Inflammatory macrophage treated with lipopolysaccharide for 4 hours (primary cell): ENCODE data around the gene RIPPLY2.
"Not testable (repeated sequence)": the region's sequence is repeated elsewhere in the genome, so short reads cannot be mapped to it uniquely, and the experiment has no call there.

Experiments
- DNase-seq: peaks from one replicate; pipeline ENCODE4 v3.0.0-alpha.2; 2020

Gene RIPPLY2

DNA sequence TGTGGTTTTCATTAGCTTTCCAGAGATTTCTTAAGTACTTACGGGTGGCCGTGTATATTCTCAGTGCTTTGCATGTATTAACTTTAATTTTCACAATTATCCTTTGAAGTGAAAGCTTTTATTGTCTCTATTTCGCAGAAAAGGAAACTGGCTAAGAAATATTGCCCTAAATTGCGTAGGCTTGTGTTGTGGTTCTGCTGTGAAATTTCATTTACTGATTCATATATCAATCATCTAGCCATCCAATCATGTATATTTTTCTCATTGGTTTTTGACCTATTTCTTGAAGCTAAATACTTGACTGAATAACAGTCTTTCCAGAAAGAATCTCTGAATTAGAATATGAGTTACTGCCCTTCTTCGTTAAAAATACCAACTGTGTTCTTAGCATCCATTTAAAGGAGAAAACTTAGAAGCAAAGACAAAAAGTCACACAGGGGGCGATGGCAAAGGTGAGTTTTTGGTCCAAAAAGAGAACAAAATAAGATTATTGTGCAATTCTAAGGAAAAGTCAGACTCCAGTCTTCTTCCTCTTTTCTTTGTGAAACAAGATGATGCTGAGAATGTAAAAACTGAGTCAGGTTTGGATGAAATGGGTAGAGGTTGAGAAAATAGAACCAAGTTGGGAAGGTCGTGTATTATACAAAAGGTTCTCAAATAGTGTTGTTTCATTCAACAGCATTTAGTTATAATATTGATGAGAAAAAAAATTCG lies 7.8 kb downstream of the RIPPLY2 start:
- peak; percentile 64 for DNase-seq

DNA sequence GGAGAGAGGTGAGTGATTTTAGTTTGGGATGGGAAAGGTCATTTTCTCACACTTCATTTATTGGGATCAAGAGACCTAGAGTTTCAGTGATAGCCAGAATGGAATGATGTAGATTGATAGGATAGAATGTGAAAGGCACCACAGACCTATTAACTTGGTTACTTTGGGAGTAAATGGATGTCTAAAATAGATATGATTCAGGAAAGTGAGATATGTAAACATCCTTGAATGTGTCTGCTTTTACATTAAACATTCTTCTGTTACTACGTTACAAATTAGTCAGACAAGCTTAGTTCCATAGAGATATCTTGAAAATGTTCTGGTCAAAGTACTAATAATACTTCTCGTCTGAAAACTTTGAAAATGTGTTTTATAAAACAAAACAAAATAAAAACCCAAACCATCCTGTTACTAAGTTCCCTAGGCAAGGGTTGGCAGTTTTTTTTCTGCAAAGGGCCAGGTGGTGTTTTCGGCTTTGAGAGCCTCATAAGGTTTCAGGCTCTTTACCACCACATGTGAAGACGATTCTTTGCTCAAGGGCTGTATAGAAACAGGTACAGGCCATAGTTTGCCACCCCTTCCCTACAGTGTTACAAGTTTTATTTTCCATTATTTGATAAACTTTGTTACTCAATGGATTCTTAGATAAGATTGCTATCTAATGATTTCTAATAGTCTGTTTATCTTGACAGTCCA lies 9.8 kb downstream of the RIPPLY2 start:
- DNase-seq: no peak

DNA sequence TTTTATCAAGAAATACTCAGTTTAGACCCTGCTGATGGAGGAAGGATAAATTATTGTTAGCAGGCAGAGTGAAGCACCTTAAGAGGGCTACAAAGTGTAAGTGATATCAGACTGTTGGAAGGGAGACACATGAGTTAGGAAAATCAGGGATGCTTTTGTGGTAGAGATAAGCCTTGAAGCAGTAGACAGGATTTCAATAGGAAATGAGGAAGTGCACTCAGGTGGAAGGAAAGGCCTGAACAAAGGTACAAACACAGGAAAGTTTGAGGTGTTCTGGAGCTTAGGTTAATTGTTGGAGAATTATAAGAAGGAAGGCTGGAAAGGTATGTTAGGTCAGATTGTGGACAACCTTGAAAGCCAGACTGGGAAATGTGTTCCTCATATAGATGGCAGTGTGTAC lies 13.9 kb downstream of the RIPPLY2 start:
- no peak for DNase-seq

DNA sequence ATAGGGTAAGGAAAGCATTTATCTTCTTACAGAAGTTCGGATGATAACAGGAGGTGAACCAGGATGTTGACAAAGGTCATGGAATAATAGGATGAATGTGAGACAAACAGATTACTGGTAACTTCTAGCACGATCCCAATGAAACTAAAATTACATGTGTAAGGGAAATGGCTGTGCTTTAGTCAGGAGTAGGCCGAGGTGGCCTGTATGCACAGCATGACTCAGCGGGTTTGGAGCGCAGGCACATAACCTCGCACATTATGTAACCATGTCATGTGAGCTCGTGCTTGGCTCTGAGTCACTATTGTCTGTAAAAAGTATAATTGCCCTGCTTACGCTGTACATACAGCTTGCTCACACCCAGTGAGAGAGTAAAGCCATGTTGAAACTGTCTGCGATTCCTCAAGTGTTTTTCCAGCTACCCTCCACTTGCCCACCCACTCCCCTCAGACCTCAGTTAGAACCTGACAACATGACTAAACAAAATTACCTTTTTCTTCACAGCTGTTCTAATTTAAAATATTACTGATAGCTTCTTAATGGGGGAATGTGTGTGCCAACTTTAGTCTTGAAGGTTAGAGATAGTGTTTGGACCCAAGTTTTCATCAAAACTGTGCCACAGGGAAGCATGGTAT lies 14.5 kb downstream of the RIPPLY2 start:
- peak; percentile 98 for DNase-seq

DNA sequence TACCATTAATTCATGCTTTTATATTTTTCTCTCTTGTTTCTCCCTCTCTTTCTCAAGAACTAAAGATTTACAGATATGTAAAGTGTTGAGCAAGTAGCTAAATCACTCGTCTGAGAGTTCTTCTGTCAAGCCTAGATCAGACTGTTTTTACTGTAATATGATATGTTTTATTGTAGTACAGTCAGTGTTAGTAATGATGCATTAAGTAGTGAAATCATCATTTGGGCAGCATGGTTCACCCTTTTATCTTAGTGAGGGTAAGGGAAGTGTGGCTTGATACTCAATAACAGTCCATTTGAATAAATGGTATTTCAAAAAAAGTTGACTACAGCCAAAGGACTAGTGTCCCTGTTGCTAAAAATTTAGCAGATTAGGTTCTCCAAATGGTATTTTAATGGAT lies 15.5 kb downstream of the RIPPLY2 start:
- peak; percentile 9 for DNase-seq

DNA sequence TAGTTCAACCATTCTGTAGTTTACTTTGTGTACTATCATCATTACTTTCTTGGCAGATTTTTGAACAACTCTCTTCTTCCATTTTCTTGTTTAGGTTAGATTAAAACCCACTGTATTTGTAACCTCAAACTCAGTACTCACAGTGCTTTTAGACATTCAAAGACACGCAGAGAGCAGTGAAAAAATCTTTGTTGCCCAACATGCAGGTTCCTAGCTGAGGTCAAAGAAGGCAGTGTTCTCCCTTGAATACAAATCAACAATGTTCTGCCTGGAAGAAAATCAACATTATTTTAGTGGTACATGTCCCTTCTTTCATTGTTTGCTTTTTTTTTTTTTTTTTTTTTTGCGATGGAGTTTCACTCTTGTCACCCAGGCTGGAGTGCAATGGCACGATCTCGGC lies 17.5 kb downstream of the RIPPLY2 start:
- no peak for DNase-seq

DNA sequence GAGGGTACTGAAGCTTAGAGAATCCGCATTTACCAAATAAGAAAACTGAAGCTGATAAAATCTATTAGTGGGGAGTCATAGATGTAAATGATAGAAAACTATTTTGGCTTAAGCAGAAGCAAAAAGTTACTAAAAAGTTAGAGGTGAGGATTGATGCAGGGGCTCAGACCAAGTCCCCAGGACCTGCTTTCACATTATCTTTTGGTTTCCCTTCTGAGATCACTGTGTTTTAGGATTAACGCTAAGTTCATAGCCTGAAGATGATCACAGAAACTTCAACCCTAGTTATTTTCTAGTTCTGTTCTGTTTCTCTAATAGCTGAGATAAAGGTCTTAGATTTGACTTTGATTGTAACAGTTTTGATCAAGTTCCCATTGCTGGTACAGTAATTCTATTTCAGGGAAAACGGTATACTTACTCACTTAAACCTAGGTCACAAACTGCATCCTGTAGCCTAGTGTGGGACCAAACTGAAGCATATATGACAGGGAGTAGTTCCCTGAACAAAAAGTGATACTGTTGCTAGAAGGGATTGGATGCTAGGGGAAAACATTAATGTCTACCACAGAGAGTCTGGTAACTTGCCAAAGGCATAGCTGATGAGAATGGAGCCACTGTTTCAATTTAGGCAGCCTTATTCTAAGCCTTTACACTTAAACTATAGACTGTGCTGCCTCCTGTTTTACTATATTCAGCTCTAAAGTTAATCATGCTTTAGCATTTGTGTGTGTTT lies 19.4 kb downstream of the RIPPLY2 start:
- DNase-seq: no peak

DNA sequence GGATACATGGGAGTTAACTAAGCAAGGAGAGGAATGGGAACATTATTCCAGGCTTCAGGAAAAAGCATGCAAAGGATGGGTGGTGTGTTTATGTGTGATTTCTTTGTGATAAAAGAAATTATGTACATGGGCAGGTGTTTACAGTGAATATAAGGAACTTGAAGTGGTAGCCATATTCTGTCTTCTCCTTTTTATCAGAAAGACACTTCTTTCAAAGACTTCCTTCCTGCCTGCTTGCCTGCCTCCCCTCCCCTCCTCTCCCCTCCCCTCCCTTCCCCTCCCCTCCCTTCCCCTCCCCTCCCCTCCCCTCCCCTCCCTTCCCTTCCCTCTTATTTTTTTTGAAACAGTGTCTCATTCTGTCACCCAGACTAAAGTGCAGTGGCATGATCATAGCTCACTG lies 20.7 kb downstream of the RIPPLY2 start:
- DNase-seq: no peak

DNA sequence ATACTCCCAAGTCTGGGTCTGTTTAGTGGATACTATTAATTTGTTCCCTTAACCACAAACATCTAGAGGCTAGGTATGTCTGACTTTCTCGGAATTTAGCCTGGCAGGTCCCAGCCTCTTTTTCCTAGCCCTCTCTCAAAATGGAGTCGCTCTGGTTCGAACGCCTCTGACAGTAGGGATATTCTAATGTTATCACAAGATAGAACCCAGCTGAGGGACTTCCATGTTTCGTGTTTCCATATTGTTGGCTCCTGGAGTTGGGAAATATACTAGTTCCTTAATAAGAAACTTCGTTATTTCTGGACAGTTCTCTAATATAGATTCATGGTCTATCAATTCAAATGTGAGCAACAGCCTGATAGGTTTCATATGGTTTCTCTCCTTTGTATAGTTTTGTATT lies 22.7 kb downstream of the RIPPLY2 start:
- peak; percentile 47 for DNase-seq

DNA sequence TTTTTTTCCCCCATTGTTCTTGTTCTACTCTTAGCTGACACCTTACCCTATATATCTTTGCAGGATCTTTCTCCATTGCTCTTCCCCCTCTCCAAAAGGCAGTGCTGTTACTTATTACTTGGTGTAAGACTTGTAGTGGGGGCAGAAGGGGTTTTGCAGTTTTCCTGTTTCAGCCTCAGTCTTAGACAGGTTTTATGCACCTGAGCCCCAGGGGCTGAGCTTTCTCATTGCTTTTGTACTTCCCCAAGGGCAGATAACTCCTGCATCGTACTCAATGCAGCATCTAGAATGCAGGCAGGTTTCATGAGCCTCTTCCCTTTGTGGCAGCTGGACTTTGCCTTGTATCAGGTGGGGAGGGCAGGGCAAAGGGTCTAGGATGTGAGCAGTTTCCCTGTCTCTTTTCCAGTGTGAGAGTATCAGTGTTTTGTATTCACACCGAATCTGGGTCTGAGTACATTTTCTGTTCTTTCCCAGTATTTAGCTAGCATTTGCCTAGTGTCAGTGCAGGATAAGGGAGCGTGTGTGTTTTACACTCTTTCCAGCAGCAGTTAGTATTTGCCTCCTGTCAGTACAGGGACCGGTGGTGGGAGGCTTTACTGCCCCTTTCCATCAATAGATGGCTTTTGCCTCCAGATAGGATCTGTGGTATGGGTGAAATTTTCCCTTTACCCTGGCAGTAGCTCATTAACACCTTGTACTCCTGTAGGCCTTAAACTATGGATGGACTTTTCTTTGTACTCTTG lies 25.9 kb downstream of the RIPPLY2 start:
- DNase-seq: no peak

DNA sequence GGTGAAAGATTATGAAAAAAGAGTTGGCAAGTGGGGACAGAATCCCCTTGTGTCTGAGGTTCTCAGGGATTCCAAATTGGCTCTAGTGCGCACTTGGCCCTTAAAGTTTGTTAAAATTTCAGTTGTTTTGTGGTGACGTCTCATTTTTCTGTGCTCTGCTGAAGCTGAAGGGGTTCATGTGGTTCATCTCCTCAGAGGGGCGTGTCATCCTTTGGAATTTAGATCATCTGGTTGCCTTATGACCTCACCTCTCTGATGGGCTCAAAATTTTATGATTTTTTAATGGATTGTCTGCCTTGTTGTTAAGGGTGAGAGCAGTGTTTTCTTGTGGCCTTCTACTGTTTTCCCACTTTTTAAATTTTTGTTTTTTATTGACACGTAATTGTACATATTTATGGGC lies 26.6 kb downstream of the RIPPLY2 start:
- no peak for DNase-seq

DNA sequence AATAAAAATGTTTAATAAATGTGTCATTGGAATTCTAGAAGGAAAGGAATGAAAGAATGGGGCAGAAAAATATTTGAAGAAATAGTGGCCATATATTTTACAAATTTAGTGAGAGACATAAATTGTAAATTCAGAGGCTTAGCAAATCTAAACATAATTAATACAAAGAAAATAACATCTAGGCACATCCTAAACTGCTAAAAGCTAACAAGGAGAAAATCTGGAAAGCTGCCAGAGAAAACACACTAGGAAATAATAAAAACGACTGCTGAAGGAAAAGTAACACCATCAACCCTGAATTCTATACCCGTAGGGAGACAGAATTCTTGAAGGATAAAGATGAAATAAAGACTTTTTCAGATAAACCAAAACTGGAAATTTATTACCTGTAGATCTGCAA lies 30.1 kb downstream of the RIPPLY2 start:
- no peak for DNase-seq

DNA sequence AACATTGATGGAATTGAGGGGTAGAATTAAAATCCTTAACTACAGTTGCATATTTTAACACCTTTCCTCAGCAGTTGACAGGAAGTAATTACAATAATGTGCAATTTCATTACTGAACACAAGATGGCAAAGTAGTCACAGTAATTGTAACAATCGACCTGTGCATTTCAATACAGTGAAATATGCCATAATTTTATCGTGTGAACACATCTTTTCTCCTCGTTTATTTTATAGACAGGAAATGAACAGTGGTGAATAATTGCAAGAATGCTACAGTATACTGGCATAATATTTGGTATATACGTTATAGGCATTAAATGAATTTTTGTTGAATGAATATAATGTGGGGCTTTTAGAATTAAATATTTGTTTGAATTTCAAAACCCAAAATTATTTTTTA lies 31.4 kb downstream of the RIPPLY2 start:
- DNase-seq: peak; percentile 60

DNA sequence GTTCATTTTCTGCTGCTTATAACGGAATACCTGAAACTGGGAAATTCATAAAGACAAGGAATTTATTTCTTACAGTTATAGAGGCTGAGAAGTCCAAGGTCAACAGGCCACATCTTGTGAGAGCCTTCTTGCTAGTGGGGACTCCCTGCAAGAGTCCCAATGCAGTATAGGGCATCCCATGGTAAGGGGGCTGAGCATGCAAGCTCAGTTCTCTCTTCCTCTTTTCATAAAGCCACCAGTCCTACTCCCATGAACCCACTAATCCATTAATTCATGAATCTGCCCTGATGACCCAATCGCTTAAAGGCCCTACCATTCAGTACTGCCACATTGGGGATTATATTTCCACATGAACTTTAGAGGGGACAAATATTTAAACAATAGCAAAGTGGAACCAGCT lies 32.8 kb downstream of the RIPPLY2 start:
- DNase-seq: peak; percentile 25

DNA sequence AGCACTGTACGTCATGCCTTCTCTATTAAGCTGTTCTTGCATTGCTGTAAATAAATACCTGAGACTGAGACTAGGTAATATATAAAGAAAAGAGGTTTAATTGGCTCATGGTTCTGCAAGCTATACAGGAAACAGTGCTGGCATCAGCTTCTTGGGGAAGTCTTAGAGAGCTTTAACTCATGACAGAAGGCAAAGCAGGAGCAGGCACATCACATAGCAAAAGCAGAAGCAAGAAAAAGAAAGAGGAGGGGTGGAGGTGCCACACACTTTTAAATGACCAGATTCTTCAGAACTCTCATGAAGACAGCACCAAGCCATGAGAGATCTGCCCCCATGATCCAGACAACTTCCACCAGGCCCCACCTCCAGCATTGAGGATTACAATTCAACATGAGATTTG lies 36.5 kb downstream of the RIPPLY2 start:
- DNase-seq: peak; percentile 30

DNA sequence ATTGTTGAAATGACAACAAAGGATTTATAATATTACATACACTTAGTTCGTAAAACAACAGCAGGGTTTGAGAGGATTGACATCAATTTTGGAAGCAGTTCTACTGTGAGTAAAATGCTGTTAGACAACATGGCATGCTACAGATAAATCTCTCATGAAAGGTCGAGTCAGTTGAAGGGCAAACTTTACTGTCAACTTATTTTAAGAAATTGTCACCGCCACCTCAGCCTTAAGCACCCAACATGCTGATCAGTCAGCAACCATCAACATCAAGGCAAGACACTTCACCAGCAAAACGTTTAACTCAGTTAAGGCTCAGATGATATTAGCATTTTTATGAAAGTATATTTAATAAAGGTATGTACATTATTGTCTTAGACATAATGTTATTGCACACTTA lies 37.4 kb downstream of the RIPPLY2 start:
- no peak for DNase-seq

DNA sequence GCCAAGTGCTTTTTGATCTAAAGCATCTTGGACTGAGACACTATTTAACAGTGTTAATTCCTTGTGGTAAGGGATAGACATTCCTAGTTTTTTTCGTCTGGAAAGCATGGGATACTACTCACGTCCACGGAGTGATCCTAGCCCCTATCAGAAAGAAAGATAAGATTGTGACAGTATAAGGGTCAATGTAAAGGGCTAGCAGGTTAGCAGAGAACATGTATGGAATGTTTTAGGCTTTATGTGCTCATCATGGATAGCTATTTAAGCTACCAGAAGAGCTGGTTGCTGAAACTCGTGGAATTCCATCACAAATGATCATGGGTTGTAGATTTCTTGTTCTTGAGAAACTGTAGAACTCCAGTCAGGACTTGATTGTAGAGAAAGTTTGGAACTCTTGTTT lies 38.4 kb downstream of the RIPPLY2 start:
- DNase-seq: no peak

DNA sequence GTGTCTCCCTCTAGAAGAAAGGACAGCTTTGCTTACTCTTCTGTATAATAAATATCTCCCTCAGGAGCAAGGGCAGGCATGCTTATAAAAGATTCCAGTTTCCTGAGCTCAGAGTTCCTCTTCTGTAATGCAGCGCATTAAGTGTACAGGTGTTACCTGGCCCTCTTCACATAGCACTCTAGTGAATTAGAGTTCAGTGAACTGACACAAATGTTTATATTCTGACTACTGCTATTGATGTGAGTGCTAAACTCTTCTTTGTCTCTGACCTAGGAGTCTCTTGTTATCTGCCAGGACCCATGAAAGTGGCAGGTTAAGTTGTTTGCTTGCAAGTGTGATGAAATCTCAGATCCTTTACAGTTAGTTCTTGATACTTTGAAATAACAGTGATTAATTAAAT lies 39.9 kb downstream of the RIPPLY2 start:
- DNase-seq: no peak

DNA sequence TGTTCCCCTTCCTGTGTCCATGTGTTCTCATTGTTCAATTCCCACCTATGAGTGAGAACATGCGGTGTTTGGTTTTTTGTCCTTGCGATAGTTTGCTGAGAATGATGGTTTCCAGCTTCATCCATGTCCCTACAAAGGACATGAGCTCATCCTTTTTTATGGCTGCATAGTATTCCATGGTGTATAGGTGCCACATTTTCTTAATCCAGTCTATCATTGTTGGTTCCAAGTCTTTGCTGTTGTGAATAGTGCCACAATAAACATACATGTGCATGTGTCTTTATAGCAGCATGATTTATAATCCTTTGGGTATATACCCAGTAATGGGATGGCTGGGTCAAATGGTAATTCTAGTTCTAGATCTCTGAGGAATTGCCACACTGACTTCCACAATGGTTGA lies 43.9 kb downstream of the RIPPLY2 start:
- DNase-seq: not testable (repeated sequence)

DNA sequence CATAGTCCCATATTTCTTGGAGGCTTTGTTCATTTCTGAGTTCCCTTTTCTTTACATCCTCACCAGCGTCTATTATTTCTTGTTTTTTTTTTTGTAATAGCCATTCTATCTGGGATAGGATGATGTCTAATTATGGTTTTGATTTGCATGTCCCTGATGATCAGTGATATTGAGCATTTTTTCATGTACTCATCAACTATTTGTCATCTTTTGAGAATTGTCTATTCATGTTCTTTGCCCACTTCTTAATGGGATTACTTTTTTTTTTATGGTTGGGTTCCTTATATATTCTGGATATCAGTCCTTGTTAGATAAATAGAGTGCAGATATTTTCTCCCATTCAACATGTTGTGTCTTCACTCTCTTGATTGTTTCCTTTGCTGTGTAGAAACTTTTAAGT lies 48.5 kb downstream of the RIPPLY2 start:
- no peak for DNase-seq

DNA sequence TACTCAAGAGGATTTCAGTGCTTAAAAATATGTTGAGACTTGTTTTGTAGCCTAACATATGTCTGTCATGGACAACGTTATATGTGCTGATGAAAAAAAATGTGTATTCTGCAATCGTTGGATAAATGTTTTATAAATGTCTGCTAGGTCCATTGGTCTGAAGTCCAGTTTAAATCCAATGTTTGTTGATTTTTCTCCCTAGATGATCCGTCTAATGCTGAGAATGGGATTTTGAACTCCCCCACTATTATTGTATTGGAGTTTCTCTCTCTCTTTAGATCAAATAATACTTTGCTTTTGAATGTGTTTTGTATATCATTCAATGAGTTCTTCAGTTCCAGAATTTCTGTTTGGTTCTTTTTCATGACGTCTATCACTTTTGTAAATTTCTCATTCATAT lies 51.2 kb downstream of the RIPPLY2 start:
- no peak for DNase-seq

DNA sequence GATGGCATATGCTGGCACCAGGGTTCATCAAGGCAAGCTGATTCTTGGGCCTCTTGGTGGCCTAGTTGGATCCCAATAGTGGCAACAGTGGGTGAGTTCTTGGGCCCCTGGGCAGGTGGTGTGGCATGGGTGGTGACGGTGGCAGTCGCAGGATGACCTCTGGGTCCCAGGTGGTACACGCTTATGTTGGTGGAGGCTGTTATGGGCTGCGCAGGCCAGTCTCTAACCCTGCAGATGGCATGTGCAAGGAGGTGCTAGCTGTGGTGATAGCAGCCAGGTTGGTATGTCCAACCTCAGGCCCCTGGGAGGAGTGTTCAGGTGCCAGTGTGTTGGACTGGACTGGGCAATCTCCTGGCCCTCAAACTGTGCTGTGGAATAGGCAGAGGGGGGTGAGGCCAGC lies 52.5 kb downstream of the RIPPLY2 start:
- no peak for DNase-seq
